Transverse colon (tissue), 4 donors: ENCODE measurements around the gene TCAF2. TPM values are rescaled to one million over a fixed set of nuclear protein-coding genes. Genes with fewer than 3 reads are reported as not detected.
"Not testable (repeated sequence)": the region's sequence is repeated elsewhere in the genome, so short reads cannot be mapped to it uniquely, and the experiment has no call there.

Source experiments
- DNase-seq: peaks from one replicate; pipeline ENCODE4 v3.0.0-alpha.2; 2019
- H3K27ac ChIP-seq, 4 donors: fragments of 200-600 bp; sonication (generic); 2 replicates each; pipeline ENCODE4 v1.5.1; 2016 to 2018; ENCODE audit warnings: inconsistent platforms in 4 of 4
- H3K27me3 ChIP-seq: fragments of 200-600 bp; sonication (generic); 2 replicates; pipeline ENCODE4 v1.5.1; 2017; ENCODE audit warnings: inconsistent platforms
- H3K36me3 ChIP-seq, 4 donors: fragments of 200-600 bp; sonication (generic); 2 replicates each; pipeline ENCODE4 v1.5.1; 2017 to 2019; ENCODE audit warnings: inconsistent platforms in 4 of 4
- H3K4me1 ChIP-seq, 4 donors: fragments of 200-600 bp; sonication (generic); 2 replicates each; pipeline ENCODE4 v1.5.1; 2017 to 2020; ENCODE audit warnings: inconsistent platforms in 4 of 4
- H3K4me3 ChIP-seq, 4 donors: fragments of 200-600 bp; sonication (generic); 1 replicate in 1 of 4; 2 replicates in 3 of 4; pipeline versions ENCODE4 v1.5.1 to v1.6.1; 2017 to 2019; ENCODE audit warnings: inconsistent platforms in 4 of 4
- H3K9me3 ChIP-seq, 2 donors: fragments of 200-600 bp; sonication (generic); 2 replicates each; pipeline ENCODE4 v1.5.1; 2017 to 2019; ENCODE audit warnings: inconsistent platforms in 2 of 2
- WGBS, 2 donors: methylation state at CpG; one replicate each; pipeline ENCODE4 v1.1.5; 2018; ENCODE audit warnings: low coverage in 1 of 2; 5-methylcytosine and 5-hydroxymethylcytosine counted together
- in situ Hi-C, 4 donors: fragments of 200-750 bp; cut with MboI; loops; one replicate each; pipeline versions ENCODE4 v1.15.0 to v1.15.1; 2017; ENCODE audit warnings: low sequenced_read_pairs in 3 of 4, low pct_ligation_motif_present in 1 of 4, low pct_unique_long_range_greater_than_20kb in 1 of 4
- intact Hi-C: fragments of 100-400 bp; cut with DNase I; formaldehyde crosslinking; loops from one replicate; pipeline ENCODE4 v1.15.1; 2023; ENCODE audit warnings: low total_unique reads
- small RNA-seq, 4 donors: library from RNA; depleted of rRNA; stranded (forward); fragments of <200 nt; gene quantifications; one replicate each; pipeline ENCODE3, GENCODE V24; 2016
- total RNA-seq, 4 donors: library from RNA; depleted of rRNA; stranded (reverse); fragments of >200 nt; gene quantifications; one replicate each; pipeline ENCODE4 v1.1.0, GENCODE V29; 2016

TCAF2 gene
- total RNA-seq, 4 donors from 2014 or later, result 1.6 to 3.4 (median 3.2) TPM

DNA sequence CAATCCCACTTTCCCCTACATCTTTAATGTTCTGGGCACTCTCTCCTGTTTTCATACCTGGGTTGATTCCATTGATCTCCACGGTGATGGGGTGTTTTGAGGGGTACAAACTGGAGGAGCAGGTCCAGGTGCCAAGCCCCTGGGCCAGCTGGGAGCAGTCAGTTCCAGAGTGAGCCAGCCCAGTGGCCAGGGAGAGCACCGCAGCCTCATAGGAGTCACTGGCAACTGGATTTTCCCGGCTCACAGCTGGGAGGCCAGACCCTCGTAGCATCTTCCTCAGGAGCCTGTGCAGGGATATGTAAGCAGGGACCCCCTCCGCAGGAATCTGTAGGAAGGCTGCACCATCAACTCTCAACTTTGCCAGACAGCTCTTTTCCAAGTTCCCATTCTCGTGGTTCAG lies 25.8 kb downstream of the TCAF2 start:
- H3K27me3 ChIP-seq, H3K27ac ChIP-seq, DNase-seq, H3K36me3 ChIP-seq, intact Hi-C loops, H3K4me3 ChIP-seq, H3K9me3 ChIP-seq, H3K4me1 ChIP-seq, in situ Hi-C loops: not testable (repeated sequence)
- WGBS, 2 donors, result no CpG with 5 or more reads among the region's 6 CpGs

DNA sequence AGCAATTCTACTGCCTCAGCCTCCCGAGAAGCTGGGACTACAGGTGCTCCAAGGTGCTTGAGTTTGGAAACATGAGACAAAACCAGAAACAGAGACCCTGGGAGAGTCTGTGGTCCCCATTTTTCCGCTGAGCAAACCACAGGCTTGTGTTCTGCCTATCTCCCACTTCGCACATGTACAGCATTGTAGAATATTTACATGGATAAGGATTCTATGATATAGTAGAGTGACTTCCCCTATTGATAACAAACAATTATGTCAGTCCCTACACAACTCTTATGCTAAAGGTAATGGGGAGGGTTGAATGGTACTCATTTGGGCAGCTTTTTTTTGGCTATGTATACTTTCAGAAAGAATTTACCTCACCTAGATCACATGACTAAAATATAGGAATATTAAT lies 29.1 kb downstream of the TCAF2 start:
- intact Hi-C loops, in situ Hi-C loops, H3K27me3 ChIP-seq, DNase-seq, H3K27ac ChIP-seq, H3K9me3 ChIP-seq, H3K36me3 ChIP-seq, H3K4me3 ChIP-seq, H3K4me1 ChIP-seq: not testable (repeated sequence)
- no CpG with 5 or more reads among the region's 3 CpGs for WGBS, 2 donors

DNA sequence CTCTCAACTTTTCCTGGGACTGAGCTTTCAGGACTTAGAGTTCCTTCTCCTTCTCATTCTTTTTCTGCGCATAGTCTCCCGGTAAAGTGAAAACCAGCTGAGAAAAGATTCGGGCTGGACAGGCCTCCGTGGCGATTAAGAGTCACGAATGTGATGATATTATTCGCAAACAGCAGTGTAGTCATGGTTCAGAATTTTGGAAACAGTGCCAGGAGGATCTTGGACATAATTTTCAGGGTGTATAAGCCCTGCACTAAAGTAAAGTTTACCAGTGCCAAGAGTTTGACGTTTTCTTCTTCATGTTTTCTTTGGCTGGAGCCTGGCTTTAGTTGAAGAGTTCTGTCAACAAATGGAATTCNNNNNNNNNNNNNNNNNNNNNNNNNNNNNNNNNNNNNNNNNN lies 29.7 kb downstream of the TCAF2 start:
- H3K27ac ChIP-seq, H3K4me3 ChIP-seq, H3K9me3 ChIP-seq, DNase-seq, H3K36me3 ChIP-seq, intact Hi-C loops, H3K4me1 ChIP-seq, H3K27me3 ChIP-seq, in situ Hi-C loops: not testable (repeated sequence)
- no CpG with 5 or more reads among the region's 8 CpGs for WGBS, 2 donors

Small RNA genes lying within 50 kb of the gene (small RNA-seq; reads per million reads assigned to genes)
- gene AC073264.2 (0 reads per million in 4 donors), gene RNU6-162P (0 reads per million in 4 donors)

Other genes starting within 250 kb of the TCAF2 start
- gene ZYX, start 239.6 kb upstream of the TCAF2 start, total RNA-seq, result 100 to 1,000 TPM in 2 of 4 donors, 10 to 100 TPM in 2; 45.2 to 217 (median 110) TPM
- 10 to 100 TPM; 21.1 to 29.9 (median 24.8) TPM for gene EPHA1, start 212.1 kb upstream of the TCAF2 start, total RNA-seq
- not detected for gene TAS2R60, start 177.5 kb upstream of the TCAF2 start, total RNA-seq
- not detected for gene TAS2R41, start 143.1 kb upstream of the TCAF2 start, total RNA-seq
- gene CTAGE15, start 49.2 kb upstream of the TCAF2 start, total RNA-seq, result 1 to 10 TPM in 1 of 4 donors, under 1 TPM in 1, not detected in 2; 0.55 to 1.6 TPM
- 1 to 10 TPM in 2 of 4 donors, not detected in 2; 1.5 to 1.9 TPM for gene CTAGE6, start 136.7 kb downstream of the TCAF2 start, total RNA-seq